WTC11 (cell line): ENCODE measurements around the gene HHIPL1. TPM values are rescaled to one million over a fixed set of nuclear protein-coding genes. Genes with fewer than 3 reads are reported as not detected.

Source experiments
- ATAC-seq: fragments of 200-7000 bp; cut with Tn5 transposase; 2 replicates; pipeline ENCODE4 v1.10.0; 2021; ENCODE audit warnings: mild to moderate bottlenecking, moderate library complexity
- CTCF ChIA-PET: fragments of 300-600 bp; sonication (Branson Sonifier 250); formaldehyde crosslinking; loops from one replicate; lab custom pipeline; 2021; ENCODE audit warnings: antibody characterized with exemption; lab: Charles Lee
- POLR2A ChIA-PET: fragments of 350-600 bp; sonication (Branson Sonifier 250); formaldehyde crosslinking; loops from one replicate; lab custom pipeline; 2021; ENCODE audit warnings: antibody characterized with exemption; lab: Charles Lee
- DNase-seq: peaks from one replicate; pipeline ENCODE4 v3.0.0; 2021; ENCODE audit warnings: low spot score
- H3K27ac Mint-ChIP-seq: 2 replicates; pipeline ENCODE4 v1.8.0; 2021; ENCODE audit warnings: mixed read lengths
- H3K27me3 Mint-ChIP-seq: 2 replicates; pipeline ENCODE4 v1.8.0; 2021; ENCODE audit warnings: low read depth, mild to moderate bottlenecking, moderate library complexity, mixed read lengths
- H3K36me3 Mint-ChIP-seq: 2 replicates; pipeline ENCODE4 v1.8.0; 2021; ENCODE audit warnings: mixed read lengths
- H3K4me1 Mint-ChIP-seq: 2 replicates; pipeline ENCODE4 v1.8.0; 2022; ENCODE audit warnings: mixed read lengths
- H3K4me3 Mint-ChIP-seq: 2 replicates; pipeline ENCODE4 v1.8.0; 2021; ENCODE audit warnings: mild to moderate bottlenecking, moderate library complexity, mixed read lengths
- H3K9me3 Mint-ChIP-seq: 2 replicates; pipeline ENCODE4 v1.8.0; 2021; ENCODE audit warnings: mixed read lengths
- ATF1 ChIP-seq: sonication (generic); formaldehyde crosslinking; IDR thresholded peaks from 2 replicates; pipeline ENCODE4 v1.8.1; 2023; ENCODE audit warnings: mild to moderate bottlenecking, moderate library complexity, missing genetic modification reagents
- ELF4 ChIP-seq: sonication (generic); formaldehyde crosslinking; IDR thresholded peaks from 2 replicates; pipeline ENCODE4 v1.8.1; 2022; ENCODE audit warnings: low read depth, mild to moderate bottlenecking, moderate library complexity, missing genetic modification reagents
- ESRRA ChIP-seq: sonication (generic); formaldehyde crosslinking; IDR thresholded peaks from 2 replicates; pipeline ENCODE4 v1.8.1; 2022; ENCODE audit warnings: mild to moderate bottlenecking, missing genetic modification reagents, borderline replicate concordance
- FOXP1 ChIP-seq: sonication (generic); formaldehyde crosslinking; IDR thresholded peaks from 2 replicates; pipeline ENCODE4 v1.8.0; 2022; ENCODE audit warnings: missing genetic modification reagents, mild to moderate bottlenecking, moderate library complexity, borderline replicate concordance
- GABPB1 ChIP-seq: sonication (generic); formaldehyde crosslinking; IDR thresholded peaks from 2 replicates; pipeline ENCODE4 v1.8.1; 2023; ENCODE audit warnings: mild to moderate bottlenecking, missing genetic modification reagents
- JUN ChIP-seq: sonication (generic); formaldehyde crosslinking; IDR thresholded peaks from 2 replicates; pipeline ENCODE4 v1.8.0; 2023; ENCODE audit warnings: mild to moderate bottlenecking, missing genetic modification reagents
- NFATC4 ChIP-seq: fragments of 250-450 bp; sonication (Bioruptor Pico); IDR thresholded peaks from 2 replicates; pipeline ENCODE4 v1.9.0; 2021; ENCODE audit warnings: mild to moderate bottlenecking
- OVOL2 ChIP-seq: fragments of 250-450 bp; sonication (Bioruptor Pico); IDR thresholded peaks from 2 replicates; pipeline ENCODE4 v1.9.0; 2021; ENCODE audit warnings: mild to moderate bottlenecking, borderline replicate concordance
- RELA ChIP-seq: sonication (generic); formaldehyde crosslinking; IDR thresholded peaks from 2 replicates; pipeline ENCODE4 v1.8.1; 2022; ENCODE audit warnings: missing genetic modification reagents, mild to moderate bottlenecking, borderline replicate concordance
- RORB ChIP-seq: fragments of 250-450 bp; sonication (Bioruptor Pico); IDR thresholded peaks from 2 replicates; pipeline ENCODE4 v1.9.0; 2021; ENCODE audit warnings: mild to moderate bottlenecking
- SP1 ChIP-seq: sonication (generic); formaldehyde crosslinking; conservative IDR thresholded peaks from 2 replicates; pipeline ENCODE4 v1.8.1; 2022; ENCODE audit warnings: missing genetic modification reagents
- TCF7 ChIP-seq: sonication (generic); formaldehyde crosslinking; IDR thresholded peaks from 2 replicates; pipeline ENCODE4 v1.8.0; 2022; ENCODE audit warnings: mild to moderate bottlenecking, low read depth, missing genetic modification reagents, moderate library complexity
- TEAD4 ChIP-seq: sonication (generic); formaldehyde crosslinking; IDR thresholded peaks from 2 replicates; pipeline ENCODE4 v1.8.0; 2022; ENCODE audit warnings: mild to moderate bottlenecking, missing genetic modification reagents
- ZBTB21 ChIP-seq: sonication (generic); formaldehyde crosslinking; IDR thresholded peaks from 2 replicates; pipeline ENCODE4 v1.8.1; 2023; ENCODE audit warnings: mild to moderate bottlenecking, missing genetic modification reagents, borderline replicate concordance
- ZNF138 ChIP-seq: sonication (generic); formaldehyde crosslinking; conservative IDR thresholded peaks from 2 replicates; pipeline ENCODE4 v1.8.1; 2022; ENCODE audit warnings: mild to moderate bottlenecking, moderate library complexity, missing genetic modification reagents
- ZNF219 ChIP-seq: sonication (generic); formaldehyde crosslinking; IDR thresholded peaks from 2 replicates; pipeline ENCODE4 v1.8.0; 2023; ENCODE audit warnings: missing genetic modification reagents, mild to moderate bottlenecking, borderline replicate concordance
- ZNF396 ChIP-seq: fragments of 250-450 bp; sonication (Bioruptor Pico); IDR thresholded peaks from 2 replicates; pipeline ENCODE4 v1.8.0; 2021; ENCODE audit warnings: mild to moderate bottlenecking, moderate library complexity, borderline replicate concordance
- ZNF416 ChIP-seq: fragments of 250-450 bp; sonication (Bioruptor Pico); IDR thresholded peaks from 2 replicates; pipeline ENCODE4 v1.9.0; 2021; ENCODE audit warnings: mild to moderate bottlenecking, inconsistent platforms
- total RNA-seq: library from RNA; stranded (reverse); gene quantifications from 3 replicates; pipeline ENCODE4 v1.2.3, GENCODE V29; 2021
- TF ChIP-seq, protein P1 (sequence below): sonication (generic); formaldehyde crosslinking; IDR thresholded peaks from 2 replicates; pipeline ENCODE4 v1.8.1; 2022; ENCODE audit warnings: mild to moderate bottlenecking, missing genetic modification reagents, moderate library complexity, borderline replicate concordance
- TF ChIP-seq, protein P2 (sequence below): sonication (generic); formaldehyde crosslinking; IDR thresholded peaks from 2 replicates; pipeline ENCODE4 v1.8.1; 2022; ENCODE audit warnings: low read depth, mild to moderate bottlenecking, moderate library complexity, missing genetic modification reagents, borderline replicate concordance
- TF ChIP-seq, protein P3 (sequence below): sonication (generic); formaldehyde crosslinking; conservative IDR thresholded peaks from 2 replicates; pipeline ENCODE4 v1.8.1; 2022; ENCODE audit warnings: mild to moderate bottlenecking, missing genetic modification reagents
- TF ChIP-seq, protein P4 (sequence below): sonication (generic); formaldehyde crosslinking; IDR thresholded peaks from 2 replicates; pipeline ENCODE4 v1.8.0; 2022; ENCODE audit warnings: mild to moderate bottlenecking, missing genetic modification reagents
- TF ChIP-seq, protein P5 (sequence below): fragments of 250-450 bp; sonication (Bioruptor Pico); IDR thresholded peaks from 2 replicates; pipeline ENCODE4 v1.9.0; 2021; ENCODE audit warnings: mild to moderate bottlenecking
- TF ChIP-seq, protein P6 (sequence below): sonication (generic); formaldehyde crosslinking; IDR thresholded peaks from 2 replicates; pipeline ENCODE4 v1.8.1; 2022; ENCODE audit warnings: mild to moderate bottlenecking, moderate library complexity, missing genetic modification reagents
- TF ChIP-seq, protein P7 (sequence below): sonication (generic); formaldehyde crosslinking; IDR thresholded peaks from 2 replicates; pipeline ENCODE4 v1.8.1; 2023; ENCODE audit warnings: mild to moderate bottlenecking, missing genetic modification reagents
- TF ChIP-seq, protein P8 (sequence below): sonication (generic); formaldehyde crosslinking; IDR thresholded peaks from 2 replicates; pipeline ENCODE4 v1.8.1; 2023; ENCODE audit warnings: mild to moderate bottlenecking, missing genetic modification reagents, moderate library complexity

The HHIPL1 gene
- total RNA-seq, 1 experiment from 2014 or later = 1.5 TPM

DNA sequence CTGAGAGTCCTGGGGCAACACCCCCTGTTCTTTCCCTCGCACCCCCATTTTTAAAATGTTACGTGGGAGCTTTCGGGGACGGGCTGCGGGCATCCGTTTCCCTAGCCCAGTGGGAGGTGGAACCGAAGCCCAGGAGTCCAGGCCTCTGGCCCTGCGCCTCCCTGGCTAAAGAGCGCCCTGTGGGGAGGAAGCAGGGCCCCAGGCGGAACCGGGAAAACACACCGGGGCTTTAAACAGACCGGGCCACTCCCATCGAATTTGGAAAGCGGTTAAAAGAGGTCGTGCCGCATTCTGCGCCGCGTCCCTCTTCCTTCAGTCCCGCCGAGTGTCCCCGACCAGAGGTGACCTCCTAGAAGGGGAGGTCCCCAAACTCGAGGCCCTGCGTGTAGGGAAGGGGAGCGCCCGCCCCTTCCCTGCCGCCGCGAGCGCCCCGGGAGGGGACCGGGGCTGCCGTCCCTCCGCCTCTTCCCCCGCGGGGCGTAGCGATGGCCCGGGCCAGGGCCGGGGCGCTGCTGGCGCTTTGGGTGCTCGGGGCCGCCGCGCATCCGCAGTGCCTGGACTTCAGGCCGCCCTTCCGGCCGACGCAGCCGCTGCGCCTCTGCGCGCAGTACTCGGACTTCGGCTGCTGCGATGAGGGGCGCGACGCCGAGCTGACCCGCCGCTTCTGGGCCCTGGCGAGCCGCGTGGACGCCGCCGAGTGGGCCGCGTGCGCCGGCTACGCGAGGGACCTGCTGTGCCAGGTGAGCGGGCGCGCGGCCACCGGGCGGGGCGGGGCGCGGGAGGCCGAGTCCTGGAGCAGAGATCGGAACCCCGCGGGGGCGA lies at the start of gene HHIPL1 (continued):
- TF ChIP-seq, protein P1, sequence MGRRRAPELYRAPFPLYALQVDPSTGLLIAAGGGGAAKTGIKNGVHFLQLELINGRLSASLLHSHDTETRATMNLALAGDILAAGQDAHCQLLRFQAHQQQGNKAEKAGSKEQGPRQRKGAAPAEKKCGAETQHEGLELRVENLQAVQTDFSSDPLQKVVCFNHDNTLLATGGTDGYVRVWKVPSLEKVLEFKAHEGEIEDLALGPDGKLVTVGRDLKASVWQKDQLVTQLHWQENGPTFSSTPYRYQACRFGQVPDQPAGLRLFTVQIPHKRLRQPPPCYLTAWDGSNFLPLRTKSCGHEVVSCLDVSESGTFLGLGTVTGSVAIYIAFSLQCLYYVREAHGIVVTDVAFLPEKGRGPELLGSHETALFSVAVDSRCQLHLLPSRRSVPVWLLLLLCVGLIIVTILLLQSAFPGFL (CRISPR knock-in tag) = no peak
- TF ChIP-seq, protein P2, sequence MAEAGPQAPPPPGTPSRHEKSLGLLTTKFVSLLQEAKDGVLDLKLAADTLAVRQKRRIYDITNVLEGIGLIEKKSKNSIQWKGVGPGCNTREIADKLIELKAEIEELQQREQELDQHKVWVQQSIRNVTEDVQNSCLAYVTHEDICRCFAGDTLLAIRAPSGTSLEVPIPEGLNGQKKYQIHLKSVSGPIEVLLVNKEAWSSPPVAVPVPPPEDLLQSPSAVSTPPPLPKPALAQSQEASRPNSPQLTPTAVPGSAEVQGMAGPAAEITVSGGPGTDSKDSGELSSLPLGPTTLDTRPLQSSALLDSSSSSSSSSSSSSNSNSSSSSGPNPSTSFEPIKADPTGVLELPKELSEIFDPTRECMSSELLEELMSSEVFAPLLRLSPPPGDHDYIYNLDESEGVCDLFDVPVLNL (CRISPR knock-in tag) = peak; percentile 63; the same call in 1 of the 2 replicates
- TF ChIP-seq, protein P3, sequence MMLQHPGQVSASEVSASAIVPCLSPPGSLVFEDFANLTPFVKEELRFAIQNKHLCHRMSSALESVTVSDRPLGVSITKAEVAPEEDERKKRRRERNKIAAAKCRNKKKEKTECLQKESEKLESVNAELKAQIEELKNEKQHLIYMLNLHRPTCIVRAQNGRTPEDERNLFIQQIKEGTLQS (CRISPR knock-in tag) = no peak
- TF ChIP-seq ZNF416 = no peak
- no peak for TF ChIP-seq ATF1
- TF ChIP-seq ELF4 (CRISPR knock-in tag) = no peak
- TF ChIP-seq SP1 (CRISPR knock-in tag) = no peak; the same call in none of the 2 replicates
- TF ChIP-seq TCF7 (CRISPR knock-in tag) = peak; percentile 88; the same call in 1 of the 2 replicates
- TF ChIP-seq, protein P4, sequence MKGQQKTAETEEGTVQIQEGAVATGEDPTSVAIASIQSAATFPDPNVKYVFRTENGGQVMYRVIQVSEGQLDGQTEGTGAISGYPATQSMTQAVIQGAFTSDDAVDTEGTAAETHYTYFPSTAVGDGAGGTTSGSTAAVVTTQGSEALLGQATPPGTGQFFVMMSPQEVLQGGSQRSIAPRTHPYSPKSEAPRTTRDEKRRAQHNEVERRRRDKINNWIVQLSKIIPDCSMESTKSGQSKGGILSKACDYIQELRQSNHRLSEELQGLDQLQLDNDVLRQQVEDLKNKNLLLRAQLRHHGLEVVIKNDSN = peak; percentile 24; the same call in 1 of the 2 replicates
- TF ChIP-seq ZNF138 = no peak
- no peak for TF ChIP-seq JUN
- no peak for TF ChIP-seq OVOL2
- TF ChIP-seq ZBTB21 (CRISPR knock-in tag) = peak; percentile 41; the same call in 1 of the 2 replicates
- TF ChIP-seq FOXP1 = peak; percentile 90
- TF ChIP-seq, protein P5, sequence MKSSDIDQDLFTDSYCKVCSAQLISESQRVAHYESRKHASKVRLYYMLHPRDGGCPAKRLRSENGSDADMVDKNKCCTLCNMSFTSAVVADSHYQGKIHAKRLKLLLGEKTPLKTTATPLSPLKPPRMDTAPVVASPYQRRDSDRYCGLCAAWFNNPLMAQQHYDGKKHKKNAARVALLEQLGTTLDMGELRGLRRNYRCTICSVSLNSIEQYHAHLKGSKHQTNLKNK (CRISPR knock-in tag) = no peak
- no peak for TF ChIP-seq GABPB1 (CRISPR knock-in tag)
- TF ChIP-seq ZNF396 (CRISPR knock-in tag) = no peak
- no peak for TF ChIP-seq ESRRA (CRISPR knock-in tag)

DNA sequence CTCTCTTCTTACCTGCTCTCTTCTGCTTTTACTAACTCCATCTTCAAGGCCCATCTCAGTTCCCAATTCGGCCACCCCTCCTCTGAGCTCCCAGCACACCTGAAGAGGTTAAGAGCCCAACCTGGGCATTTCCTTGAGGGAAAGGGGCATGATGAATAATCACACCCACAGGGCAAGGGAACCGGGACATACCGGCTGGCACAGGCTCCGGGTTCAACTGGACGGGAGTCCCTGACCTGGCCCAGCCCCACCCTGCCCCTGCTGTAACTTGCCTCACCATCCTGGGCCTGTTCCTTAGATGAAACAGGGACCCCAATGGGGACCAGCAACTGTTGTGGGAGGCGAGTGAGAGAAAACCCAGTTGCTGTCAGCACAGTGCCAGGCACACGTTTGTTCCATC lies 49.4 kb upstream of the HHIPL1 start:
- Mint-ChIP-seq H3K4me3 (no peak overlapping the region), H3K27ac (peak overlapping the region; percentile 82; the same call in 1 of the 2 replicates), H3K4me1 (peaks cover 33% of the 10 kb centered on the region)
- DNase-seq = no peak
- POLR2A ChIA-PET = no interaction called here
- TF ChIP-seq TEAD4 (CRISPR knock-in tag) (no peak), JUN (no peak), RORB (CRISPR knock-in tag) (no peak), ZNF219 (no peak), NFATC4 (CRISPR knock-in tag) (no peak), RELA (CRISPR knock-in tag) (no peak)
- TF ChIP-seq, protein P6, sequence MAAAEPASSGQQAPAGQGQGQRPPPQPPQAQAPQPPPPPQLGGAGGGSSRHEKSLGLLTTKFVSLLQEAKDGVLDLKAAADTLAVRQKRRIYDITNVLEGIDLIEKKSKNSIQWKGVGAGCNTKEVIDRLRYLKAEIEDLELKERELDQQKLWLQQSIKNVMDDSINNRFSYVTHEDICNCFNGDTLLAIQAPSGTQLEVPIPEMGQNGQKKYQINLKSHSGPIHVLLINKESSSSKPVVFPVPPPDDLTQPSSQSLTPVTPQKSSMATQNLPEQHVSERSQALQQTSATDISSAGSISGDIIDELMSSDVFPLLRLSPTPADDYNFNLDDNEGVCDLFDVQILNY (CRISPR knock-in tag) = no peak
- TF ChIP-seq, protein P7, sequence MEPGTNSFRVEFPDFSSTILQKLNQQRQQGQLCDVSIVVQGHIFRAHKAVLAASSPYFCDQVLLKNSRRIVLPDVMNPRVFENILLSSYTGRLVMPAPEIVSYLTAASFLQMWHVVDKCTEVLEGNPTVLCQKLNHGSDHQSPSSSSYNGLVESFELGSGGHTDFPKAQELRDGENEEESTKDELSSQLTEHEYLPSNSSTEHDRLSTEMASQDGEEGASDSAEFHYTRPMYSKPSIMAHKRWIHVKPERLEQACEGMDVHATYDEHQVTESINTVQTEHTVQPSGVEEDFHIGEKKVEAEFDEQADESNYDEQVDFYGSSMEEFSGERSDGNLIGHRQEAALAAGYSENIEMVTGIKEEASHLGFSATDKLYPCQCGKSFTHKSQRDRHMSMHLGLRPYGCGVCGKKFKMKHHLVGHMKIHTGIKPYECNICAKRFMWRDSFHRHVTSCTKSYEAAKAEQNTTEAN (CRISPR knock-in tag) = no peak
- TF ChIP-seq, protein P4 = no peak
- TF ChIP-seq, protein P8, sequence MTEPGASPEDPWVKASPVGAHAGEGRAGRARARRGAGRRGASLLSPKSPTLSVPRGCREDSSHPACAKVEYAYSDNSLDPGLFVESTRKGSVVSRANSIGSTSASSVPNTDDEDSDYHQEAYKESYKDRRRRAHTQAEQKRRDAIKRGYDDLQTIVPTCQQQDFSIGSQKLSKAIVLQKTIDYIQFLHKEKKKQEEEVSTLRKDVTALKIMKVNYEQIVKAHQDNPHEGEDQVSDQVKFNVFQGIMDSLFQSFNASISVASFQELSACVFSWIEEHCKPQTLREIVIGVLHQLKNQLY (CRISPR knock-in tag) = no peak
- TF ChIP-seq, all 79 proteins: peak for 0
- no peaks in the 10 kb centered on the region for H3K9me3 Mint-ChIP-seq
- H3K36me3 Mint-ChIP-seq = no peaks in the 10 kb centered on the region
- ATAC-seq = no peak
- H3K27me3 Mint-ChIP-seq = no peaks in the 10 kb centered on the region
- CTCF ChIA-PET = interaction anchor here (1.4 to 2.9 kb wide), 2 partner anchors 20 to 46 kb away, joined by 4 to 19 read pairs; no protein-coding TSS in a partner anchor
